GM12891 (cell line): ENCODE data around the gene PCNX4.

ENCODE experiments used
- PAX5 ChIP-seq: IDR thresholded peaks from 2 replicates; pipeline ENCODE4 v1.6.1; 2011; ENCODE audit warnings: low read length, moderate library complexity, mild to moderate bottlenecking; ENCODE audit not compliant: insufficient read depth, severe bottlenecking
- POLR2A ChIP-seq: IDR thresholded peaks from 2 replicates; pipeline ENCODE4 v1.6.1; 2011; ENCODE audit warnings: low read depth, low read length, control low read depth
- POLR2AphosphoS5 ChIP-seq: IDR thresholded peaks from 2 replicates; pipeline ENCODE4 v1.6.1; 2011; ENCODE audit warnings: low read depth, low read length, control low read depth
- SPI1 ChIP-seq: IDR thresholded peaks from 2 replicates; pipeline ENCODE4 v1.6.1; 2011; ENCODE audit warnings: low read depth, low read length, control low read depth

DNA sequence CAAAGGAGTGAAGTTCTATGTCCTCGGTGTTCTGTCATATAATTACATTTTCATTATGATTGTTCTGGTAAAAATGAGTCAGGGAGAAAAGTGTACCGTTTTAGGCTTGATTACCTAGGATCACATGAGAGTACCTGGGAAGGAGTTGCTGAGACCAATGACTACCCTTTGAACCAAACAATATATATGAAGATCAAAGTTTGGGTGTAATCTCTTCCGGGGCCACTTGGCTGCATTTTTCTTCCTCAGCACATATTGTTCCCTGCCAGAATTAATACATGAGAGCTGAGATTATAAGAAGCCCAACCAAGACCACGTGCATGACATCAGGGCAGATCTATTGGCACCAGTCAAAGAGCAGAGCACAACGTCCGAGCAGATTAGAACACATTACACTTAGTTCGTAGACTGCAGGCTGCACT, 114.5 kb downstream of the PCNX4 start:
- TF ChIP-seq SPI1 (no peak), POLR2A (peak; percentile 24; the same call in 1 of the 2 replicates), POLR2AphosphoS5 (no peak), PAX5 (no peak)
